GM19238 (cell line): ENCODE measurements around the gene GDF15.
"Not testable (repeated sequence)": the region's sequence is repeated elsewhere in the genome, so short reads cannot be mapped to it uniquely, and the experiment has no call there.

ENCODE experiments used
- DNase-seq: peaks from one replicate; pipeline ENCODE4 v3.0.0; 2011; ENCODE audit warnings: low spot score; ENCODE audit not compliant: insufficient read length

GDF15 gene

DNA sequence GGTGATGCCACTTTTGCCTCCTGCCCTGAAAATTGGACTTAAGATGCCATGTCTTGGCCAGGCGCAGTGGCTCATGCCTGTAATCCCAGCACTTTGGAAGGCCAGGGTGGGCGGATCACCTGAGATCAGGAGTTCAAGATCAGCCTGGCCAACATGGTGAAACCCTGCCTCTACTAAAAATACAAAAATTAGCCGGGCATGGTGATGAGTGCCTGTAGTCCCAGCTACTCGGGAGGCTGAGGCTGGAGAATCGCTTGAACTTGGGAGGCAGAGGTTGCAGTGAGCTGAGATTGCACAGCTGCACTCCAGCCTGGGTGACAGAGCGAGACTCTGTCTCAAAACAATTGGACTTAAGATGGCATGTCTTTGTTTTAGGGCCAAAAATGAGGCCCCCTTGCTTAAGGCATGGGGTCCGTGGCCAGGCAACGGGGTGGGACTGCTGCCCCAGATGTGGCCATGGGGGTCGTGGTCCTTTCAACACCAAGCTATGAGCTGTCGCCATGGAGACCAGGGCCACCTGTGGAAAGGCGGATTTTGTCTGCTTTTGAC lies 21.6 kb upstream of the GDF15 start:
- DNase-seq, result not testable (repeated sequence)

DNA sequence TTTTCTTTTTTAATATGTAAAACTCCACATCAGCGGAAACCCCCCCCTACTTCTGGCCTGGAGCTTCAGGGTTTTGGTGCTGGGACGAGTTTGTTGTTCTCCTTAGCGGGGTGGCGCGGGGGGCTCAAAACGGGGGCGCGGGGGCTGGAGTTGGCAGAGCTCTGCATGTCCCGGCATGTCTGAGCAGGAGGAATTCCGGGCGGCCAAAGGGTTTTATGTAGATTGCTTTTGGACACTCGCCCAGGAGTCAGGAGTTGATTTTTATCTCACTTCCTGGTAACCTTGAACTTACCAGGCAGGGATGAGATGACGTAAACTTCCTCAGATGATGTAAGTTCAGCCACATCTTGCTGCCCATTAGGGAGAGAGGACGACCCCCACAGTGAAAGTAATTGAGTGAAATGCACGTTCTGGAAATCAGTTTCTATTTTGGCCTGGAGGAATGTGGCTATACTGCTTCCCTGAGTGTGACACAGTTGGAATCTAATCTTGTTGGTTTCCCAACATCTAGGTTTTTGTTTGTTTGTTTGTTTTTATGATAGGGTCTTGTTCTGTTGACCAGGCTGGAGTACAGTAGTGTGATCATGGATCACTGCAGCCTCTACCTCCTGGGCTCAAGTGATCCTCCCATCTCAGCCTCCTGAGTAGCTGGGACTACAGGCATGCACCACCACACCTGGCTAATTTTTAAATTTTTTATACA lies 21.0 kb upstream of the GDF15 start:
- no peak for DNase-seq

DNA sequence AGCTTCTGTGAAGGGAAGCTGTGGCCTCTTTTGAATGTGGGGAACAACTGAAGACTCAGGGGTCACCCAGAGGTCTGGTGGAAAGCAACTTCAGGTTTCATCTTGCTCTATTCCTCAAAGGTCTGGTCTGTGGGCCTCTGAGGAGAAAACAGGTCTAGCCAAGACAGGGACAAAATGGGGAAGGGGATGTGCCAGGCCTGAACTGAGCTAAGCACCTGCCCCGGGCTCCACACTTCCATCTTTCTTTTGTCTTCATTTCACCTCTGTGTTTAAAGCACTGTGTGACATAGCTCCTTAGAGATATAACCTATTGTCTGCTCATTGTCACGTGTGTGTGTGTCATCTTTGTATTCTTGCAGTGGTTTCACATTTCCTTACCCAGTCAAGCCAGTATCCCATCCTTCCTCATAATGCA lies 19.9 kb upstream of the GDF15 start:
- no peak for DNase-seq

DNA sequence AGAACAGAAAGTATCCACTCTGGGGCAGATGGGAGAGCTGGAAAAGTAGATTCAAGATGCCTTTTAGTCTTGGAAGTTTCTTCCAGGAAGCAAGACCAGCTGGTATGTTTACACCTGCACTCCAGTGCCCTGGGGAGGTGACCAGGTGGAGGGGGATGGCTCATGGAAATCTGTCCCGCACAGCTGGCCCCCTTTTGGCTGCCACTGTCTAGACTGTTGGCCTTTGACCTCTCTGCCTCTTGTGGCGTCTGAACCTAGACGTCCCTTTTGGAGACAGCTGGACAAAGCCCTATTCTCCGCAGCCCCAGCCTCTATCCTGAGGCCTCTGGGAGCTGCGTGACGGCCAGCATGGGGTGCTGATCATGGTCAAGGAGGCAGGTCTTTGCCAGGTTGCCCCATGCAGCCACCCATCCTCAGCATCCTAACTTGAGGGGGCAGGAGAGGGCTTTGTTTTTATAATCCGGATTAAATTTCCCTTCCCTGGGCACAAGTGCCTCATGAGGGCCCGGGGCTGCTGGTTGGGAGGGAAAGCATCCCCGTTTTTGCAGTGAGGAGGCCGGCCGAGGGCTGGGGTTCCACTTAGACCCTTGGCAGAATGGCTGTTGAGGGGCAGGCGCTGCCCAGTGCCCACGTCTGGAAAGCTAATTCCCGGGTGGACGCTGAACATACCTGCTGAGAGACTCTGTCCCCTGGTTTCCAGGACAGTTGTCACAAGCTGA lies 17.3 kb upstream of the GDF15 start:
- DNase-seq, result no peak

DNA sequence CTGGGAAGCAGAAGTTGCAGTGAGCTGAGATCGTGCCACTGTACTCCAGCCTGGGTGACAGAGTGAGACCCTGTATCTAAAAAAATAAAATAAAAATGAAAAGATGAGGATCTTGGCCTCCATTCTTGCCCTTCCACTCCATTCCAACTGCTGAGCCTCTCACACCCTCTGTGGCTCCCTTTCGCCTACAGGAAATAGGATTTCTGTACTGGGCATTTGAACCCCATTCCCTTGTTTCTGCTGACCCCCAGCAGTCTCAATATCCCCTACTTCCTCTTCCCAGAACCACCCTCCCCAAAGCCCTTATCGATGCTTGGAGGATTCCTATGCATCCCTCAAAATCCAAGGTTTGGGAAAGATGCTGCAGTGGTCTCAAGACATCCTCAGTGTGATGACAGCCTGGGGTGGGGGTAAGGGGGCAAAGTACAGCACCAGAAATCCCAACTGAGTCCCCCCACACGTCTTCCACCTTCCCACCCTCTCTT lies 12.5 kb upstream of the GDF15 start:
- no peak for DNase-seq

DNA sequence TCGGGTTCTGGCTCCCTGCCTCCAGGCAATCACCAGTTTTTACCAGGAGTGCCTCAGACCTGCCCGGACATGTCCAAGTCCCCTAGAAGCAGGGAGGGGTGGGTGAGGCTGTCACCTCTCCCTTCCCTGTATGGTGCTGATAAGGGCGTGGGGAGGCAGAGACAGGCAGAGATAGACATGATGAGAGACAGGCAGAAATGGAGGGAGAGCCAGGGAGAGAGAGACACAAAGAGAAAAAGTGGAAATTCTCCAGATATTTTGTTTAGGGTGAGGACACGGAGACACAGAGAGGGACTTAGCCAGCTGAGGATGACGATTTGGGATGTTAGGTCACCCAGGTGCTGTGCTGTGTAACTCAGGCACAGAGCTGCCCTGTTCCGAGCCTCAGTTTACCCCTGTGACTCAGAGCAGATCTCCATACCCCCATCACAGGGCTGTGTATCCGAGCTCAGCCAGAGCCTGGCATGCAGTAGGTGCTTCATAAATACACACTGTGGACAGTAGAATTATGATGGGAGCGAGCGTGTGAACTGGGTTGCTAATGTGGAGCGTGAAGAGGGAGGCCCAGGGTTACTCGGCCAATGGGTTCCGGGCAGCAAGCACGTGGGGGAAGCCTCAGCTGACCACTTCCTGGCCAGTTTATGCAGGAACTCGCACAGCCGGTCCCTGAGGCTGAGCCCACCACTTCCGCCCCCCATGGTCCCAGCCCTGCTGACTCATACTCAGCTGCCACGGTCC lies 11.9 kb upstream of the GDF15 start:
- DNase-seq, result peak; percentile 94

DNA sequence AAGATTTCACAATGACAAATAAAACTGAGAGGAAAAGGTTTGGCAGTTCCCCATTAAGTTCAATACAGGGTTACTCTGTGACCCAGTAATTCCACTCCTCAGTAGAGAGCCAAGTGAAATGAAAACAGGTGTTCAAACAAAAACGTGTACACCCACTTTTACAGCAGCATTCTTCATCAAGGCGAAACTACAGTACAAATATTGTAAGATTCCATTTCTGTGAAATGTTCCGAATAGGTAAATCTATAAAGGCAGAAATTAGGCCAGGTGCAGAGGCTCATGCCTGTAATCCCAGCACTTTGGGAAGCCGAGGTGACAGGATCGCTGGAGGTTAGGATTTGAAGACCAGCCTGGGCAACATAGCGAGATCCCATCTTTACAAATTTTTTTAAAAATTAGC lies 8.9 kb upstream of the GDF15 start:
- DNase-seq, result no peak

DNA sequence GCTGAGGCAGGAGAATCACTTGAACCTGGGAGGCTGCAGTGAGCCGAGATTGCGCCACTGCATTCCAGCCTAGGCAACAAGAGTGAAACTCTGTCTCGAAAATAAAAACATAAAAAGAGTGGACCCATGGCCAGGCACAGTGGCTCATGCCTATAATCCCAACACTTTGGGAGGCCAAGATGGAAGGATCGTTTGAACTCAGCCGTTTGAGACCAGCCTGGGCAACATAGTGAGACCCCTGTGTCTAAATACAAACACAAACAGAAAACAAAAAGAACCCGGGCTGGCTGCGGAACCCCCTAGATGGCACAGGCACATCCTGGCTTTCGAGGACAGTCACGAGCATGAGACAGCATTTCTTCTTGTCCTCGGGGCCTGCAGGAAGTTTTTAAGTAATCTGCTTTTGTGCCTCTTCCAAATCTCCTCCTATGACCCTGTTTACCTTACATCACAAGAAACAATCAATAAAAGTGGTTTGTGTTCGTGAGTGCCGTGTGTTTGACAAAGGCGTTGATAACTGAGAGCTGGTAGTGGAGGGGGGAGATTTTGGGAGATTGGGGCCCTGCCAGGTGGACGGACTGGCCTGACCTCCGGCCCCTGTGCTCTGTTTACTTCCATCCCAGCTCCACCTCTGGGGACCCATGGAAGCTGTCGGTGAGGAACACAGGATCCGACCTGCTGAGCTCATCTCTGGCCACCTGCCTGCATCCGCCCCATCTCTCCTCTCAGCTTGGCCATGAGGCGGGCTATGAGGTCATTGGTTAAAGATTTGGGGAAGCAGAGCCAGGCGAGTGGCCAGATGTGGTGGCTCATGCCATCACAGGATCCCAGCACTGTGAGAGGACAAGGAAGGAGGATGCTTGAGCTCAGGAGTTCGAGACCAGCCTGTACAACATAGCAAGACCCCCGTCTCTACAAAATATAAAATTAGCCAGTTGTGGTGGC lies 5.9 kb upstream of the GDF15 start:
- no peak for DNase-seq

DNA sequence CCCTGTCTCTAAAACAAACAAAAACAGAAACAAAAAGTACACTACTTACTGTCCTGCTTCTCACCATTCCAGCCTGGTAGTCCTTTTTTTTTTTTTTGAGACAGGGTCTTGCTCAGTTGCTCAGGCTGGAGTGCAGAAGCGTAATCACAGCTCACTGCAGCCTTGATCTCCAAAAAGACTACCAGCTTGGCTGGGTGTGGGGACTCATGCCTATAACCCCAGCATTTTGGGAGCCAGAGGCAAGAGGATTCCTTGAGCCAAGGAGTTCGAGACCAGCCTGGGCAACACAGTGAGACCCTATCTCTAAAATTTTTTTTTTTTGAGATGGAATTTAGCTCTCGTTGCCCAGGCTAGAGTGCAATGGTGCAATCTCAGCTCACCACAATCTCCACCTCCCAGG lies 5.1 kb upstream of the GDF15 start:
- no peak for DNase-seq

DNA sequence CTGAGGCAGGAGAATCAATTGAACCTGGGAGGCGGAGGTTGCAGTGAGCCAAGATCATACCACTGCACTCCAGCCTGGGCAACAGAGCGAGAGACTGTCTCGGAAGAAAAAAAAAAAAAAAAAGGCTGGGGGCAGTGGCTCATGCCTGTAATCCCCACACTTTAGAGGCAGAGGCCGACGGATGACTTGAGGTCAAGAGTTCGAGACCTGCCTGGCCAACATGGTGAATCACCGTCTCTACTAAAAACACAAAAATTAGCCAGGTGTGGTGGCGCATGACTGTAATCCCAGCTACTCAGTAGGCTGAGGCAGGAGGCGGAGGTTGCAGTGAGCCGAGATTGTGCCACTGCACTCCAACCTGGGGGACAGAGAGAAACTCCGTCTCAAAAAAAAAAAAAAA lies 2.3 kb upstream of the GDF15 start:
- not testable (repeated sequence) for DNase-seq

DNA sequence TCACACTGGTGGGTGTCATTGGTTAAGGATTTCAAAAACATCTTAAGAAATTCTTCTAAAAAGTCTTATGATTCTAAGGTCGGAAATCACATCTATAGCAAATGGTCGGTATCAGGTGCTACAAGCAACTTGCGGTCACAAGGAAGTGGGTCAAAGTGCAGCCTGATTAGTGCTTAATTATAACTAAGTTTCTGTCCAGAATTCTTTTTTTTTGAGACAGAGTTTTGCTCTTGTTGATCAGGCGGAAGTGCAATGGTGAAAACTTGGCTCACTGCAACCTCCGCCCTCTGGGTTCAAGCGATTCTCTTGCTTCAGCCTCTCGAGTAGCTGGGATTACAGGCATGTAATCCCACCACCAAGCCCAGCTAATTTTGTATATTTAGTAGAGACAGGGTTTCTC lies 1.2 kb upstream of the GDF15 start:
- DNase-seq, result no peak

DNA sequence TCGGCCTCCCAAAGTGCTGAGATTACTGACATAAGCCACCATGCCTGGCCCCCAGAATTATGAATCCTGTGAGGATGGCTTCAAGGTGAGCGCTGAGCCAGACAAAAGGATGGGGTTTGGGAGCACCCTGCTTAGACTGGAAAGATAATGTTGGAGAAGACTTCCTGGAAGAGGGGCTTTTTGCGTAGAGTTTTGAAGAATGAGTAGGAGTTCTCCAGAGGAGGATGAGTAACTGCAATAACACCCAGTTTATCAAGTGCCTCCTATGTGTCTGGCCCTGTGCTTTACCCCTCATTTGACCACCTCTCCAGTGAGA lies 641 bp upstream of the GDF15 start:
- no peak for DNase-seq

DNA sequence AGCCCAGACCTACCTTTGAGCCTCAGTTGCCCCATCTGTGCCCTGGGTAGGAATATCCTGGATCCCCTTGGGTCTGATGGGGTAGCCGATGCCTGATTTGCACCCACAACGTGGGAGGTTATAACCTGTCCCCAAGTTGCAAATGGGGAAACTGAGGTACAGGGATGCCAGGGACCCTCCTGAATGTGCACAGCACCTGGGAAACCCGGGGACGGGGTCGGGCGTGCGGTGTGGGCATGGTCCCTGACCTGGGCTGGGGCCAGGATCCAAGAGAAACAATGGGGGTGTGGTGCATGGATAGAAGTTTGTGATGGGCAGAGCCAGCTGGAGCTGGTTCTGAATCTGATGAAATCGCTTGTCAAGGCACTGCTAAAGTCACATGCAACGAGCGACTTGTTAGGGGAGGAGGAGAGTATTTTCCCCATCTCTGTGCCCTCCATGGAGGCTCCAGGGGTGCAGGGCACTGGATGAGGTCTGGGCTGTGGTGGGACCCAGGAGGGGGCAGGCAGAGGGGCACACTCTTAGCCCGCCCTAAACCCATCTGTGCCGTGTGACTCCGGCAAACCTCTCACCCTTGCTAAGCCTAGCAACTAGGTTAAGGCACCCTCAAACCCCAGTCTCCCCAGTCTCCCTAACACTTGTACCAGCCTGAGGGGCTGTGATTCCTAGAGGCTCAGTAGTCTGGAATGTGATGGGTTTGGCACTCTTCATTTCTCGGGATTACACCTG lies 749 bp downstream of the GDF15 start:
- DNase-seq, result no peak

DNA sequence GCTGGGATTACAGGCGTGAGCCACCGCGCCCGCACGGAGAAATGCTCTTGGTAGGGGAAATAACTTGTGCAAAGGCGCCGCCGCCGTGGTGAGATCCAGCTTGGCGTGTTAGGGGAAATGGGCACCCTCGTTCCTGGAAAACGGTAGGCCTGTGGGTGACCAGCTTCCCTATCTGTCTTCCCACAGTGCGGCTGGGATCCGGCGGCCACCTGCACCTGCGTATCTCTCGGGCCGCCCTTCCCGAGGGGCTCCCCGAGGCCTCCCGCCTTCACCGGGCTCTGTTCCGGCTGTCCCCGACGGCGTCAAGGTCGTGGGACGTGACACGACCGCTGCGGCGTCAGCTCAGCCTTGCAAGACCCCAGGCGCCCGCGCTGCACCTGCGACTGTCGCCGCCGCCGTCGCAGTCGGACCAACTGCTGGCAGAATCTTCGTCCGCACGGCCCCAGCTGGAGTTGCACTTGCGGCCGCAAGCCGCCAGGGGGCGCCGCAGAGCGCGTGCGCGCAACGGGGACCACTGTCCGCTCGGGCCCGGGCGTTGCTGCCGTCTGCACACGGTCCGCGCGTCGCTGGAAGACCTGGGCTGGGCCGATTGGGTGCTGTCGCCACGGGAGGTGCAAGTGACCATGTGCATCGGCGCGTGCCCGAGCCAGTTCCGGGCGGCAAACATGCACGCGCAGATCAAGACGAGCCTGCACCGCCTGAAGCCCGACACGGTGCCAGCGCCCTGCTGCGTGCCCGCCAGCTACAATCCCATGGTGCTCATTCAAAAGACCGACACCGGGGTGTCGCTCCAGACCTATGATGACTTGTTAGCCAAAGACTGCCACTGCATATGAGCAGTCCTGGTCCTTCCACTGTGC lies 2.4 kb downstream of the GDF15 start:
- peak; percentile 90 for DNase-seq

DNA sequence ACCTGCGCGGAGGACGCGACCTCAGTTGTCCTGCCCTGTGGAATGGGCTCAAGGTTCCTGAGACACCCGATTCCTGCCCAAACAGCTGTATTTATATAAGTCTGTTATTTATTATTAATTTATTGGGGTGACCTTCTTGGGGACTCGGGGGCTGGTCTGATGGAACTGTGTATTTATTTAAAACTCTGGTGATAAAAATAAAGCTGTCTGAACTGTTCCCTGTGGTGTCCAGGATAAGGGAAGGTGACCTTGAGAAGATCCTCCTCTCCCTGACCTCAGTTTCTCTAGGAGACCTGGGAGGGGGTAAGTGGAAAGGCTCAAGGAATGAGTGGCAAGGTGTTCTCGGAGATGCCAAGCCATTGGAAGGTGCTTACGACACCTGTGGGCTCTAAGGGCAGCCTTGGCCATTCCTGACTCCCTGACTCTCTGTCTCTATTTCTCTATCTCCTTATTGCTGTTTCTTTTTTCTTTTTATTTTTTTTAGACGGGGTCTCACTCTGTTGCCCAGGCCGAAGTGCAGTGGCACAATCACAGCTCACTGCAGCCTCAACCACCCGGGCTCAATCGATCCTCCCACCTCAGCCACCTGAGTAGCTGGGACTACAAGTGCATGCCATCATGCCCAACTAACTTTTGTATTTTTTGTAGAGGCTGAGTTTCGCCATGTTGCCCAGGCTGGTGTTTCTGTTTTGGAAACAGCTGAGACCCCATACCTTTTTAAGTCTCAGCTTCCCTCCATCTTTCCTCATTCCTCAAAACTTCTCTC lies 3.2 kb downstream of the GDF15 start:
- DNase-seq, result no peak

DNA sequence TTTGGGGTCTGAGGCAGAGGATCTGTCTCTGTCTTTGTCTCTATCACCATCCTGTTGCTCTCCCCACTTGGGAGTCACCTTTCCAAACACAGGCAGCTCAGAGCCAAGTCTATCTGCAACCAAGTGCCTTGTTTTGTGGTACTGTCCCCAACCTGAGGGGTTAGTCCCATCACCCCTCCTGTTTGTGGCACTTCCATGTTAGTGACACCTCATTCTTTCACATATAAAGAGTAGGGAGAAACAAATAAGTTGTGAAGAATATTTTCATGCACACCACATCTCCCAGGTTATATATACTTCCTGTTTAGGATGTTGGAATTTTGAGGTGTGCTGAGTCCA lies 3.7 kb downstream of the GDF15 start:
- no peak for DNase-seq

DNA sequence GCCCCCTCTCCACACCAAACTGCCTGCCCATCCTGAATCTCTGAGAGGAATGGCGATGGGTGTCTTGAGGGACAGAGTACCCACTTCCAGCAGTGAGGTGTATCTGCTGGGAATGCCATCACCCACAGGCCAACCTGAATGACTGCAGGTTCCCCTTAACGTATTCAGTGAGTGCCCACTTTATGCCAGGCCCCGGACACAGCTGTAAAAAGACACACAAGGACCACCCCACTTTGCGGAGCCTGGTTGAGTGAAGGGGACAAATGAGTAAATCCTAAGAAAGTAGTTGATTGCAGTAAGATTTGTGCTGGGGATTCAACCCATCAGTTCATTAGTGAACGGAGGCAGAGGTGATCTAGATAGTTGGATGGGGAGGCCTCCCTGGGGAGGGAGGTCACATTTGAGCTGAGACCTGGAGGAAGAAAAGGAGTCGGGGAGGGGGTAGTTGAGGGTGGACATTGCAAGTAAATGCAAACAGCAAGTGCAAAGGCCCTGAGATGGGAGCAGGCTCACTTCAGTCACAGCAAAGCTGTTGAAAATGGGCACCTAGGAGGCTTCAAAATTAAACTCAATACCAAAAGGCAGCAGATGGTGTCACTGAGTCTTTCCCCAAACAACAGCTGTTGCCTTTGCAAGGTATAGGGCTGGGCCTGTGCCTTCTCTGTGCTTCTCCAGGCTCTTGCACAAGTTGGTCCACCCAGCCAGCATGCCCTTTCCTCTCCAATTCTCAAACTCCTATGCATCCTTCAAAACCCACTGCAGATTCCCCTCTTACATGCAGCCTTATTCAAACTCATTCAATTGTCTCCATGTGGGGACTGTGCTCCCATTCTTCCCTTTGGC lies 4.3 kb downstream of the GDF15 start:
- DNase-seq, result no peak

DNA sequence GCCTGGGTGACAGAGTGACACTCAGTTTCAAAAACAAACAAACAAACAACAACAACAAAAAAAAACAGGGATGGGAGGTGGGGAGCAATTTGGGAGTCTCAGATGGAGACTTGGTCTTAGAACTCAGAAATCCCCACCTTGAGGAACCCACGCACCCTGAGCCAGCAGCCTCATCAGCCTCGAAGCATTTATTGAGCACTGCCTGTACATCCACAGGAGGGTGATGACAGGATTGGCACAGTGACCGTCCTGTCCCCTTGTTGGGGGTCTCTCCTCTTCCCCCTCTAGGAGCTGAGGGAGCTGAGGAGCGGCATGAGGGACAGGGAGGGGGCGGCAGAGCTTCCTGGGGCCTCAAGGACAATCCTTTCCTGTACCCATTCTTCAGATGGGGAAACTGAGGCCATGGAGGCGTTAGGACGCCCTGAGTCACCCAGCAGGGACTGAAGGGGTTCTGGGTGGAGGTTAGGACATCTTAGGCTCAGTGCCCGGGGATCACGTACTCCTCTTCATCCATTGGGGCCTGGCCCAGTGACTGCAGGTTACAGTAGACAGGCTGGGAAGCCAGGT lies 5.6 kb downstream of the GDF15 start:
- no peak for DNase-seq
